Measurements from ENCODE around the gene MSH5.

The MSH5 gene

GRCh38 chr6:31739639-31740396 is at the start of gene MSH5:
MSH5 (plus strand) TSS chr6:31740005; CDS start chr6:31740467, 462 bp downstream.
- no peaks in the 10 kb centered on the region for H3K27me3 ChIP-seq (ENCODE audit: insufficient read depth, low read length)
- peak within 1 kb of the TSS; percentile 94 for H3K4me3 ChIP-seq (ENCODE audit: low read length)
- peaks cover 42% of the 10 kb centered on the region for H3K4me1 ChIP-seq (ENCODE audit: insufficient read depth, low read length)
- H3K9me3 ChIP-seq (ENCODE audit: low read length), result no peaks in the 10 kb centered on the region
- peaks cover 31% of the 10 kb centered on the region for H3K36me3 ChIP-seq (ENCODE audit: insufficient read depth, low read length)
- H2AFZ ChIP-seq (ENCODE audit: low read depth, low read length), result peak within 1 kb of the TSS; percentile 27

DNA sequence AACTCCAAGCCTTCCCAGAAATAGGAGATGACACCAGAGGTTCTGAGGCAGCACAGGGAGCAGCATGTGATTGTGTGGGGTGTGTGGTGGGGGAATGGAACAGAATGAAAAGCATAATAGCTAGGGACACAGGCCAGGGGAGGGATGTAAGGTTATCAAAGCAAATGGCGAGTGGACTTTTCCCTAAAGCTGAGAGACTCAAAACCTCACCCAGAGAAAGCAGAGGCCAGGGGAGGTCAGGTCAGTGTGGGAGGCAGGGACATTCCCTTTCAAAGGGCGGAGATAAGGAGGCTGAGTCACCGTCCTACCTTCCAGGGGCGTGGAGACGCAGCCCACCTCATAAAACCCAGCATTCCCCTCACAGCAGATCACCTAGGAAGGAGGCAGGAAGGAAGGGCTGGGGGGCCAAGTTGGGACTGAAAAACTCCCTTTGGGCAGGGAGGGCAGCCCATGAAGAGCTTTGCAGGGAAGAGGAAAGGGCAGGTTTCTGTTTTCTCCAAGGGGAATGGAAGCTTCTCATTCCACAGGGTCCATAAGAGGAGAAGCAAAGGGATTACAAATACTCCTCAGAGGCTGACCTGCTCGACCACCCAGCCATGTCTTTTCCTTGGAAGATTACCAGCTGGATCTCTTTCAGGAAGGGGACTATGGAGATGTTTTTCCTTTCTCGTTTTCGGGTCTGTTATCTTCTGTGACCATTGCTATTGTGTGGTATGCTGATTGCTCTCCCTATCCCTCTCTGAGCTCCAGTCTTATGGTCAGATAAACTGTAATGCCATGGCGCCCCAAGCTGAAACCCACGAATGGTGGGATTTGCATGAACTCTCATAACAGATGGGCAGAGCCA is 49.4 kb upstream of the MSH5 start:
- H3K27me3 ChIP-seq (ENCODE audit: insufficient read depth, low read length), result no peaks in the 10 kb centered on the region
- H3K4me3 ChIP-seq (ENCODE audit: low read length), result no peak overlapping the region
- H3K9me3 ChIP-seq (ENCODE audit: low read length), result no peaks in the 10 kb centered on the region
- H3K4me1 ChIP-seq (ENCODE audit: insufficient read depth, low read length), result no peaks in the 10 kb centered on the region
- no peak overlapping the region for H2AFZ ChIP-seq (ENCODE audit: low read depth, low read length)
- peaks cover 88% of the 10 kb centered on the region for H3K36me3 ChIP-seq (ENCODE audit: insufficient read depth, low read length)

DNA sequence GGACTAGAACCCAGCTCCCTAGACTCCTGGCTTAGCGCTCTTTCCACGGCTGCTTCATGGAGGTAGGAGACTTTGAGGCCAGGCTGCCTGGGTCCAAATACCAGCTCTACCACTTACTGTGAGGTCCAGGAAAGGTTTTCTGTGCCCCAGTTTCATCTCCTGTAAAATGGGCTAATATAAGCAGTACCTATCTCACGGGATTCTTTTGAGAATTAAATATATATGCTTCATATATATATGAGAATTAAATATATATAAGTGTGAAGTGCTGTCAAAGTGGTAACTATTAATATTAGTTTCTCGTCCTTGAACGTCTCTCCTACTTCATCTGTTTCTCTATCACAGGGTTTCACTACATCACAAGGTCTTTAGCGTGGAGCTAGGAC is 48.7 kb upstream of the MSH5 start:
- Histone ChIP-seq H3K36me3 (ENCODE audit: insufficient read depth, low read length) (peaks cover 86% of the 10 kb centered on the region), H2AFZ (ENCODE audit: low read depth, low read length) (no peak overlapping the region), H3K4me1 (ENCODE audit: insufficient read depth, low read length) (no peaks in the 10 kb centered on the region), H3K9me3 (ENCODE audit: low read length) (no peaks in the 10 kb centered on the region), H3K27me3 (ENCODE audit: insufficient read depth, low read length) (no peaks in the 10 kb centered on the region), H3K4me3 (ENCODE audit: low read length) (no peak overlapping the region)

- peaks cover 84% of the 10 kb centered on the region for H3K36me3 ChIP-seq (ENCODE audit: insufficient read depth, low read length)
- no peak overlapping the region for H2AFZ ChIP-seq (ENCODE audit: low read depth, low read length)
- H3K4me3 ChIP-seq (ENCODE audit: low read length), result no peak overlapping the region
- H3K27me3 ChIP-seq (ENCODE audit: insufficient read depth, low read length), result no peaks in the 10 kb centered on the region
- no peaks in the 10 kb centered on the region for H3K9me3 ChIP-seq (ENCODE audit: low read length)
- no peaks in the 10 kb centered on the region for H3K4me1 ChIP-seq (ENCODE audit: insufficient read depth, low read length)
These were observed 48.2 kb upstream of the MSH5 start for GRCh38 chr6:31691564-31692108.

DNA sequence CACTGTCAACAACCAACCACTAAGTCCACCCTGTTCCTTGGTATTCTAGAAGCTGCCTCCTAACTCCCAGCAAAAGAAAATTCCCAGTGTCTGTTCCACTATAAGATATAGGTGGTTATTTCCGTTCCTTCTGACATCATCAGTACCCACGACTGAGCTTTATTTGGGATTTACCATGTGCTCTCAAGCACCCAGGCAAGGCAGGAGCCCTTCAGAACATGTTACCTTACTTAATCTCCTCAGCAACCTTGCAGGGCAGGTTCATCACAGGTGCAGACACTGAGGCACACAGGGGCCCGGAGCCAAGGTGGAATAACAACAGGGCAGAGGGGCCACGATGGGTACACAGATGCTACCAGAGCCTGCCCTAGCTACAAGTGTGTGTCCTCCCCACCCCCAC is 47.5 kb upstream of the MSH5 start:
- Histone ChIP-seq H3K4me1 (ENCODE audit: insufficient read depth, low read length) (no peaks in the 10 kb centered on the region), H3K4me3 (ENCODE audit: low read length) (no peak overlapping the region), H3K27me3 (ENCODE audit: insufficient read depth, low read length) (no peaks in the 10 kb centered on the region), H2AFZ (ENCODE audit: low read depth, low read length) (no peak overlapping the region), H3K36me3 (ENCODE audit: insufficient read depth, low read length) (peaks cover 82% of the 10 kb centered on the region), H3K9me3 (ENCODE audit: low read length) (no peaks in the 10 kb centered on the region)

DNA sequence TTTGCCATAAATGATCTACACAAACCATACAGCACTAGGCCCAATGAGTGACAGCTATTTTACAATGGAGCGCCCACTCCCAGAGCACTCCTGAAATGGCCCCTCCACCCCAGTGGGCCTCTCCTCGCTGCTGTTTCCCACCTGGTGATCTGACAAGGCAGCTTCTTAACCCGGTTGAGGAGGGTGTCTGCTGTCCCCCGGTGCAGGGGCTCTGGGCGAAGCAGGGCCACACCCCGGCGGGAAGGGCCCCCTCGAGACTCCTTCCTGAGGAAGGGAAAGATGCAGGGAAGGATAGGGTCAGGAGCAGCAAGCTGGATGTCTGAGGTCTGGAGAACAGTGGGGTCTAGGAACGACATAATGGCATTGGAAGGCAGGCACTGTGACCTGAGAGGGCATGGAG is 46.9 kb upstream of the MSH5 start:
- Histone ChIP-seq H3K4me1 (ENCODE audit: insufficient read depth, low read length) (no peaks in the 10 kb centered on the region), H3K27me3 (ENCODE audit: insufficient read depth, low read length) (no peaks in the 10 kb centered on the region), H3K4me3 (ENCODE audit: low read length) (no peak overlapping the region), H2AFZ (ENCODE audit: low read depth, low read length) (no peak overlapping the region), H3K36me3 (ENCODE audit: insufficient read depth, low read length) (peaks cover 82% of the 10 kb centered on the region), H3K9me3 (ENCODE audit: low read length) (no peaks in the 10 kb centered on the region)

- Histone ChIP-seq H3K4me3 (ENCODE audit: low read length) (no peak overlapping the region), H2AFZ (ENCODE audit: low read depth, low read length) (no peak overlapping the region), H3K36me3 (ENCODE audit: insufficient read depth, low read length) (peaks cover 79% of the 10 kb centered on the region), H3K27me3 (ENCODE audit: insufficient read depth, low read length) (no peaks in the 10 kb centered on the region), H3K9me3 (ENCODE audit: low read length) (no peaks in the 10 kb centered on the region), H3K4me1 (ENCODE audit: insufficient read depth, low read length) (no peaks in the 10 kb centered on the region)
These were observed 46.3 kb upstream of the MSH5 start for GRCh38 chr6:31693535-31693934.

GRCh38 chr6:31697555-31697954 is 42.2 kb upstream of the MSH5 start:
- H3K27me3 ChIP-seq (ENCODE audit: insufficient read depth, low read length), result no peaks in the 10 kb centered on the region
- peaks cover 9% of the 10 kb centered on the region for H3K4me1 ChIP-seq (ENCODE audit: insufficient read depth, low read length)
- no peak overlapping the region for H3K4me3 ChIP-seq (ENCODE audit: low read length)
- H3K9me3 ChIP-seq (ENCODE audit: low read length), result no peaks in the 10 kb centered on the region
- H2AFZ ChIP-seq (ENCODE audit: low read depth, low read length), result no peak overlapping the region
- peaks cover 56% of the 10 kb centered on the region for H3K36me3 ChIP-seq (ENCODE audit: insufficient read depth, low read length)

- H3K27me3 ChIP-seq (ENCODE audit: insufficient read depth, low read length), result no peaks in the 10 kb centered on the region
- peaks cover 9% of the 10 kb centered on the region for H3K4me1 ChIP-seq (ENCODE audit: insufficient read depth, low read length)
- H3K36me3 ChIP-seq (ENCODE audit: insufficient read depth, low read length), result peaks cover 32% of the 10 kb centered on the region
- no peak overlapping the region for H3K4me3 ChIP-seq (ENCODE audit: low read length)
- no peak overlapping the region for H2AFZ ChIP-seq (ENCODE audit: low read depth, low read length)
- H3K9me3 ChIP-seq (ENCODE audit: low read length), result no peaks in the 10 kb centered on the region
These were observed 38.9 kb upstream of the MSH5 start for GRCh38 chr6:31700740-31701401.

GRCh38 chr6:31701666-31702404 is 38.0 kb upstream of the MSH5 start:
- peaks cover 9% of the 10 kb centered on the region for H3K4me1 ChIP-seq (ENCODE audit: insufficient read depth, low read length)
- no peaks in the 10 kb centered on the region for H3K9me3 ChIP-seq (ENCODE audit: low read length)
- no peak overlapping the region for H2AFZ ChIP-seq (ENCODE audit: low read depth, low read length)
- peak overlapping the region; percentile 93 for H3K4me3 ChIP-seq (ENCODE audit: low read length)
- H3K27me3 ChIP-seq (ENCODE audit: insufficient read depth, low read length), result no peaks in the 10 kb centered on the region
- peaks cover 26% of the 10 kb centered on the region for H3K36me3 ChIP-seq (ENCODE audit: insufficient read depth, low read length)

DNA sequence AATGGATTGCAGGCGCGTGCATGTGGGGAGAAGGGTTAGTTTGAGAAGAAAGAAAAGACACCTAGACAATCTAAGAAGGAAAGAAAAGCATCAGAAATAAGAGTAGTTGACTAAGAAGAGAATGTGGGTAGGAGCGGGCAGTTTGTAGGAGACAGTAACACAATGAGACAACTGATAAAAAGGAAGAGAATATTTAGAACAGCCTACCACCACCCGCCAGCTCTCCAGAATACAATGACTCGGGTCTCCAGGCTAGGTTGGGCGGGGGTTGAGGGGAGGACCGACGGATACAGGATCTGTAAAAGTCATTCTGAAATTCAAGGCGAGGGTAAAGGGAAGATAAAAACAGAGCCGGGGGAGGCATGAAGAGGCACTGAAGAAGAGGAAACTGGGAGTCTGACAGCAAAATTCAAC is 37.4 kb upstream of the MSH5 start:
- Histone ChIP-seq H3K27me3 (ENCODE audit: insufficient read depth, low read length) (no peaks in the 10 kb centered on the region), H3K4me3 (ENCODE audit: low read length) (peak overlapping the region; percentile 93), H2AFZ (ENCODE audit: low read depth, low read length) (peak overlapping the region; percentile 87), H3K36me3 (ENCODE audit: insufficient read depth, low read length) (peaks cover 22% of the 10 kb centered on the region), H3K9me3 (ENCODE audit: low read length) (no peaks in the 10 kb centered on the region), H3K4me1 (ENCODE audit: insufficient read depth, low read length) (peaks cover 9% of the 10 kb centered on the region)

DNA sequence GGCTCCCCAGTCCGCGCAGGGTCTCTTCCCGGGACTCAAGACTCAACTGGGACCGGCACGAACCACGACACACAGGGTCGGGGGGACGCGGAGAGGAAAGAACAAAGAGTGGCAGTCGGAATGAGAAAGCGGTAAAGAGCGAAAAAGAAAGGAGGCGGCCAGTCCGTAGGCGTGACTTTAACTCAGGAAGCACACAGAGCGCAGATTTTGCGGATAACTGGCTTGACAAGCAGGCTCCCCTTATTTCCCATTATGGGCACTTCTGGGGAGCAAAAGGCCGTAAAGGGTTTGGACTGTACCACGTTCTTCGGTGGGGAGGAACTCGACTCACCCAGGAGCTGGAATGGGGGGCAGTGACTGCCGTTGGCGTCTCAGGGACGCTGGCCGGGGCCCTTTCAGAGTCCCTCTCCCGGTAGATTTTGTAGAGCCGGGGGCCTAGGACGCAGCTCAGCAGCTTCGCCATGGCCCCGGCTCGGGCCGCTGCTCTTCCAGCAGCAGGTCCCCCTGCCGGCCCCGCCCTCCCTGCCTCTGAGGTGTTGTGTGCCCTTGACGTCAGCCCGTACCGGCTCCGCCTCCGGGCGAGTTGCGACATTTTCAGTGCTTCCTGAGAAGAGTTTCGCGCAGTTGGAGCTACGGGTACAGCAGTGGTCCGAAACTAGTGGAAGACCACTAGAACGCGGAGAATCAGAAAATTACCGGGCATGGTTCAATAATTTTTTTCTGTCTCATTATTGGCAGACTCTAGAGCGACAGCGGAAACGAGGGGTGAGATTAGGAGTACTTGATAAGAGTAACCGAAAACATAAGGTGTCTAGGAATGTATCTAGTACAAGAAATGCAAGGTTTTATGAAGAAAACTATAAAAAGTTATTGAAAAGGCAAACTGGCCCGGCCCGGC is 36.7 kb upstream of the MSH5 start, which contains the start of gene ABHD16A:
Gene ABHD16A (minus strand): TSS at position 506 of the 898 bp plus-strand sequence. CDS start 43 bp downstream, at position 463.
- Histone ChIP-seq H3K9me3 (ENCODE audit: low read length) (no peaks in the 10 kb centered on the region), H3K27me3 (ENCODE audit: insufficient read depth, low read length) (no peaks in the 10 kb centered on the region), H3K36me3 (ENCODE audit: insufficient read depth, low read length) (peaks cover 15% of the 10 kb centered on the region), H2AFZ (ENCODE audit: low read depth, low read length) (peak within 1 kb of the TSS; percentile 87), H3K4me3 (ENCODE audit: low read length) (peak within 1 kb of the TSS; percentile 93), H3K4me1 (ENCODE audit: insufficient read depth, low read length) (peaks cover 9% of the 10 kb centered on the region)

All from neuron (in vitro differentiated cells).